Right lobe of liver (tissue), 6 donors: Measurements from ENCODE around the gene PGS1. TPM values are rescaled to one million over a fixed set of nuclear protein-coding genes. Genes with fewer than 3 reads are reported as not detected.

Source experiments
- ATAC-seq, 4 donors: fragments of 200-7000 bp; cut with Tn5 transposase; one replicate each; pipeline ENCODE4 v1.9.1; 2020; ENCODE audit warnings: mild to moderate bottlenecking in 4 of 4, moderate library complexity in 4 of 4
- DNase-seq, 3 donors: peaks; one replicate each; pipeline ENCODE4 v3.0.0-alpha.2; 2020
- H3K27ac ChIP-seq, 3 donors: fragments of 200-600 bp; one replicate each; pipeline ENCODE4 v1.8.0; 2022
- H3K27me3 ChIP-seq, 2 donors: fragments of 200-600 bp; one replicate each; pipeline ENCODE4 v1.8.0; 2022
- H3K36me3 ChIP-seq, 4 donors: fragments of 200-600 bp; sonication (generic) in 1 of 4; one replicate each; pipeline versions ENCODE4 v1.5.1 to v1.8.0; 2017 to 2022; ENCODE audit warnings: control low read depth in 1 of 4
- H3K4me1 ChIP-seq, 4 donors: fragments of 200-600 bp; sonication (generic) in 1 of 4; one replicate each; pipeline versions ENCODE4 v1.5.1 to v1.8.0; 2017 to 2022; ENCODE audit warnings: control low read depth in 1 of 4
- H3K4me3 ChIP-seq, 3 donors: fragments of 200-600 bp; one replicate each; pipeline ENCODE4 v1.8.0; 2022
- H3K9me3 ChIP-seq, 4 donors: fragments of 200-600 bp; sonication (generic) in 1 of 4; one replicate each; pipeline versions ENCODE4 v1.5.1 to v1.8.0; 2017 to 2022; ENCODE audit warnings: control low read depth in 1 of 4
- CTCF ChIP-seq, 4 donors: fragments of 200-600 bp in 3 of 4; fragments of 450-650 bp in 1 of 4; IDR thresholded peaks; one replicate each; pipeline versions ENCODE4 v1.5.1 to v1.8.0; 2016 to 2022; ENCODE audit warnings: antibody characterized with exemption in 4 of 4, mild to moderate bottlenecking in 2 of 4
- POLR2A ChIP-seq: fragments of 450-650 bp; IDR thresholded peaks from one replicate; pipeline ENCODE4 v1.6.1; 2017; ENCODE audit warnings: antibody characterized with exemption, mild to moderate bottlenecking
- WGBS: methylation state at CpG from one replicate; pipeline ENCODE4 v1.1.6; 2018; ENCODE audit warnings: low coverage, low lambda C conversion rate; ENCODE audit not compliant: insufficient coverage; ENCODE audit errors: missing lambda C conversion rate; 5-methylcytosine and 5-hydroxymethylcytosine counted together
- intact Hi-C, 2 donors: fragments of 100-400 bp; cut with DNase I; formaldehyde crosslinking; loops; one replicate each; pipeline versions ENCODE4 v1.11.2 to v1.14.1; 2022
- total RNA-seq, 6 experiments: library from RNA; depleted of rRNA in 2 of 6; stranded (reverse); fragments of >200 nt in 2 of 6; fragmentation: NEBNext Ultra II Directional in 3 of 6; extraction: Animal tissue kit (Norgen Biotek cat#: 25700) in 3 of 6; gene quantifications; one replicate each; pipeline versions ENCODE4 v1.1.0 to v1.2.4, GENCODE V29; 2016 to 2023
- donor health status: DM: no; HTN: yes; CAD: no.
- donor health status: DM: no; HTN: no; CAD: no.
- donor health status: DM: no; HTN: no; CAD: no.
- donor health status: DM: no; HTN: yes; CAD: no.
- donor health status: DM: no; HTN: yes; CAD: no.

The PGS1 gene
- total RNA-seq, 6 experiments from 2014 or later, result 8.8 to 17.5 (median 13.4) TPM

DNA sequence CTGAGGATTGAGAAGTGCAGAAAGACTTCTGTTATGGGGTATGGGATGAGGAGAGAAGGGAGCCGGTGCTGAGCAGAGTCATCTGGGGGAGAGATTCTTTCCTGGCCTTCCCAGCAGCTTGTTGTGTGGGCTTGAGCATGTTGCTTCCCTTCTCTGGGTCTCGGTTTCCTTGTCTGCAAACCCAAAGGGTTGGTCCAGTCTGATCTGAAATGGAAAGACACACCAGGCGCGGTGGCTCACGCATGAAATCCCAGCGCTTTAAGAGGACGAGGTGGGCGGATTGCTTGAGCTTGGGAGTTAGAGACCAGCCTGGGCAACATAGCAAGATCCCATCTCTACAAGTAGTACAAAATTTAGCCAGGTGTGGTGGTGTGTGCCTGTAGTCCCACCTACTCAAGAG is 24.6 kb upstream of the PGS1 start:
- Histone ChIP-seq H3K4me1 (peaks cover 0 to 73% (median 27%) of the 10 kb centered on the region in 4 donors), H3K27ac (peak overlapping the region; percentile 69 to 88 (median 74)), H3K36me3 (peaks cover 0 to 18% (median 2%) of the 10 kb centered on the region in 4 donors), H3K9me3 (no peaks in the 10 kb centered on the region), H3K4me3 (no peak overlapping the region), H3K27me3 (no peaks in the 10 kb centered on the region)
- intact Hi-C loops, result no loop called here
- 90% methylated on average over 4 of the region's 8 CpGs for WGBS
- DNase-seq (no peak), ATAC-seq (no peak)
- TF ChIP-seq POLR2A, result no peak
- no peak for TF ChIP-seq CTCF (IDR thresholded peaks at IDR 0.05)

DNA sequence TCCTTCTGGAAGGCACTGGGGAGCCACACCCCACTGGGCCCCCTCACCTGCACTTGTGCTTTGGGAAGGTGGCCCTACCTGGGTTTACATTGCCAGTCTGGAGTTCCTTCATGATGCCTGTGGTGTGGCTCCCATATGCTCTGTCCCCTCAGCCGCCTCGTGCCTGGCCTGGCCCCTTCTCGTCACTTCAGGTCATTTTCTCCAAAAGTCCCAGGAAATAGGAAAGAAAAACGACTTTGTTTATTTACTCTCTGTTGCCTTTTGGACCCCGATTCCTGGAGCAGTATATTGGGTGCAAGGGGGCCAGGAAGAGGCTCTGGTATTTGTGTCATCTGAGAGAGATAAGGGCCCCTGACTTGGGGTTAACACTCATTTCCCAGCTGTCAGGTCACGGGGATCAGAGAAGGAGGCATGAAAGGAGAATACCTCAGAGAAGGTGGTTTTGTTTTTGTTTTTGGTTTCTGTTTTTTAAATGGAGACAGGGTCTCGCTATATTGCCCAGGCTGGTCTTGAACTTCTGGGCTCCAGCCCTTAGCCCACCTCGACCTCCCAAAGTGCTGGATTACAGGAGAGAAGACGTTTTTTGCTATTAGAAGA is 23.3 kb upstream of the PGS1 start:
- no peak for TF ChIP-seq POLR2A
- TF ChIP-seq CTCF (IDR thresholded peaks at IDR 0.05), result no peak
- ATAC-seq, result peak in 1 of 4 donors; percentile 0
- Histone ChIP-seq H3K36me3 (peaks cover 0 to 18% (median 2%) of the 10 kb centered on the region in 4 donors), H3K9me3 (no peaks in the 10 kb centered on the region), H3K27ac (peak overlapping the region; percentile 19 to 88 (median 74)), H3K27me3 (no peaks in the 10 kb centered on the region), H3K4me1 (peaks cover 0 to 75% (median 27%) of the 10 kb centered on the region in 4 donors), H3K4me3 (peak overlapping the region in 2 of 3 donors; percentile 3 to 5)
- WGBS, result 44% methylated on average over 9 of the region's 9 CpGs
- DNase-seq, result peak in 2 of 3 donors; percentile 62 to 63
- intact Hi-C loops, result no loop called here

GRCh38 chr17:78355701-78356100 is 22.7 kb upstream of the PGS1 start:
- peak overlapping the region; percentile 19 to 88 (median 68) for H3K27ac ChIP-seq
- H3K4me1 ChIP-seq, result peaks cover 0 to 79% (median 27%) of the 10 kb centered on the region in 4 donors
- 33% methylated on average over 3 of the region's 3 CpGs for WGBS
- peaks cover 0 to 18% (median 2%) of the 10 kb centered on the region in 4 donors for H3K36me3 ChIP-seq
- H3K9me3 ChIP-seq, result no peaks in the 10 kb centered on the region
- no peak for TF ChIP-seq POLR2A
- TF ChIP-seq CTCF (IDR thresholded peaks at IDR 0.05), result no peak
- peak; percentile 76 to 86 (median 78) for DNase-seq
- ATAC-seq, result peak in 3 of 4 donors; percentile 1 to 24 (median 3)
- intact Hi-C loops, result no loop called here
- peak overlapping the region in 1 of 3 donors; percentile 5 for H3K4me3 ChIP-seq
- no peaks in the 10 kb centered on the region for H3K27me3 ChIP-seq

DNA sequence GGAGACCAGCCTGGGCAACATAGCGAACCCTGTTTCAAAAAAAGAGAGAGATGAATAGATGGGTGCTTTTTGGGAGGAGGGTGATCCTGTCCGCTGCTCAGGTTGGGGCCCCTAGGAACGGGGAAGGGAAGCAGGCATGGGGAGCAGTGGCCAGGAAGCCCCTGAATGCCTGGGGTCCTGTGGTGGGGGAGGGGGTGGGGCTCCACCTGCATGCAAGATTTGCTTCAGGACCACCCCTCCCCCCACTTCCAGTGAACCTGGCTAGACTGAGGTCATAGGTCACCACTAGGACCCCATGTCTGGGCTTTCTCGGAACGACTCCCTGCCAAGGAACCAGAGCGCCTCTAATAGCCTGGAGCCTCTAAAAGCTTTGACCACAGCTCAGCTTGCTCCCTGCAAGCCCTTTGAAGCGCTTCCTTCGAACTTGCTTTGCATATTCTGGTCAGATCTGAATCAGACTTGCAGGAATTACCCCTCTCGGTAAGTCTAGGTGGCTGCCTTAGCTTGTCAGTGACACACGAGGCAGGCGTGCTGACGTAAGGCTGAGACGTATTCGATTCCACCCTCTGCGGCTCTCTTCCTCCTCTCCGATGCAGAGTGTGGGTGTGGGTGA is 22.2 kb upstream of the PGS1 start:
- H3K27ac ChIP-seq, result peak overlapping the region; percentile 7 to 98 (median 88)
- peak overlapping the region in 2 of 3 donors; percentile 93 to 99 for H3K4me3 ChIP-seq
- TF ChIP-seq POLR2A, result no peak
- no peak for TF ChIP-seq CTCF (IDR thresholded peaks at IDR 0.05)
- ATAC-seq (peak in 1 of 4 donors; percentile 1), DNase-seq (peak in 1 of 3 donors; percentile 77)
- no peaks in the 10 kb centered on the region for H3K9me3 ChIP-seq
- H3K36me3 ChIP-seq, result peaks cover 0 to 18% (median 2%) of the 10 kb centered on the region in 4 donors
- intact Hi-C loops, result no loop called here
- WGBS, result 23% methylated on average over 13 of the region's 16 CpGs
- no peaks in the 10 kb centered on the region for H3K27me3 ChIP-seq
- H3K4me1 ChIP-seq, result peaks cover 0 to 81% (median 25%) of the 10 kb centered on the region in 4 donors
